ENCODE data around the gene RETREG3. TPM values are rescaled to one million over a fixed set of nuclear protein-coding genes. Genes with fewer than 3 reads are reported as not detected.

The RETREG3 gene
- total RNA-seq, 6 experiments from 2014 or later, result 31.0 to 49.4 (median 43.2) TPM

GRCh38 chr17:42536048-42536371 lies 73.2 kb downstream of the RETREG3 start, which contains the start of gene NAGLU:
Gene NAGLU (plus strand): TSS chr17:42536241. CDS start chr17:42536273, 32 bp downstream.
- Histone ChIP-seq H3K36me3 (peaks cover 0 to 11% (median 2%) of the 10 kb centered on the region in 4 donors), H3K27ac (peak within 1 kb of the TSS; percentile 89 to 100 (median 92)), H3K4me3 (peak within 1 kb of the TSS; percentile 44 to 69 (median 64)), H3K27me3 (no peaks in the 10 kb centered on the region), H3K4me1 (peaks cover 0 to 36% (median 17%) of the 10 kb centered on the region in 4 donors), H3K9me3 (no peaks in the 10 kb centered on the region)
- peak; percentile 73 to 84 (median 80) for ATAC-seq
- peak; percentile 98 to 99 (median 99) for DNase-seq
- TF ChIP-seq POLR2A (IDR thresholded peaks at IDR 0.05) (no peak), CTCF (IDR thresholded peaks at IDR 0.05) (no peak)
- intact Hi-C loops (cut with DNase I), result no loop called here
- whole genome bisulfite sequencing (ENCODE audit: insufficient coverage, low coverage, low lambda C conversion rate, missing lambda C conversion rate), result 0% methylated on average over 10 of the region's 40 CpGs

GRCh38 chr17:42535155-42536047 lies 73.8 kb downstream of the RETREG3 start:
- Histone ChIP-seq H3K4me3 (peak overlapping the region; percentile 44 to 69 (median 64)), H3K27ac (peak overlapping the region; percentile 89 to 100 (median 92)), H3K9me3 (no peaks in the 10 kb centered on the region), H3K27me3 (no peaks in the 10 kb centered on the region), H3K36me3 (peaks cover 0 to 11% (median 2%) of the 10 kb centered on the region in 4 donors), H3K4me1 (peaks cover 0 to 40% (median 18%) of the 10 kb centered on the region in 4 donors)
- ATAC-seq (no peak), DNase-seq (peak in 1 of 3 donors; percentile 52)
- intact Hi-C loops (cut with DNase I), result no loop called here
- no peak for TF ChIP-seq CTCF (IDR thresholded peaks at IDR 0.05)
- TF ChIP-seq POLR2A (IDR thresholded peaks at IDR 0.05), result no peak
- 26% methylated on average over 20 of the region's 26 CpGs for WGBS (ENCODE audit: insufficient coverage, low coverage, low lambda C conversion rate, missing lambda C conversion rate)

DNA sequence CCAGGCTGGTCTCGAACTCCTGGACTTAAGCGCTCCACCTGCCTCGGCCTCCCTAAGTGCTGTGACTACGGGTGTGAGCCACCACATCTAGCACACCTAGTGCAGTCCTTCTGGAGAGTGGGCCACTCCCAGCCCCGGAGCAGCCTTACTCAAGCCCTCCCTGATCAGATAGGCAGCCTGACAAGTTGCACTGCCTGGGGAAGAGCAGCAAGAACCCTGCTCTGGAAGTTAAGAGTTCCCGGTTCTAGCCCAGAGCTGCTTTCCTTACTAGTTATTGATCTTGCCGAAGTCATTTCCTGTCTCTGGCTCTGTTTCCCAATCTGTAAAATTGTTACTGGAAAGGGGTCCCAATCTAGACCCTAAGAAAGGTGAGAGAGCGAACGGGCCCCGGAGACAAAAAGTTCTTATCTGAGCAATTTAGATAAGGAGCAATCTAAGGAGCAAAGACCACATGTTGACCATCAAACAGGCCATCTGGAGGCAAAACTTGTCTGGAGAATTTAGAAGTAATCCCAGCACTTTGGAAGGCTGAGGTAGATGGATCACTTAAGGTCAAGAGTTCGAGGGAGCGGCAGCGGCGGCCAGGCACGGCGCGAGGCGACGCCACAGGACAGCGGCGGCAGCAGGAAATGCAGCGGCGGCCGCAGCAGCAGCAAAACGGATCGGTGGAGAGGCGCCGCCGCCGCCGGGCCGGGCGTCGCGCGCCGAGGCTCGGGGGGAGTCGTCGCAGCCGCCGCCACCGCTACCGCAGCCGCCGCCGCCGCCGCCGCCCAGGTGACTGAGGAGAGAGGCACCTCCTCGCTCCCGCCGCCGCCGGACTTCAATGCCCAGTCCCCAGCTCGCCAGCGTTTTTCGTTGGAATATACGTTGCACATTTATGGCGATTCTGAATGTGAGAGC lies 77.5 kb downstream of the RETREG3 start:
- peaks cover 0 to 61% (median 26%) of the 10 kb centered on the region in 4 donors for H3K4me1 ChIP-seq
- no peaks in the 10 kb centered on the region for H3K27me3 ChIP-seq
- ATAC-seq, result peak; percentile 13 to 34 (median 32)
- DNase-seq, result peak; percentile 75 to 82 (median 81)
- TF ChIP-seq POLR2A (IDR thresholded peaks at IDR 0.05), result peak; percentile 68
- peak; percentile 35 to 53 (median 46) for TF ChIP-seq CTCF (IDR thresholded peaks at IDR 0.05)
- H3K9me3 ChIP-seq, result no peaks in the 10 kb centered on the region
- H3K36me3 ChIP-seq, result no peaks in the 10 kb centered on the region
- H3K27ac ChIP-seq, result peak overlapping the region; percentile 83 to 89 (median 85)
- 22% methylated on average over 12 of the region's 60 CpGs for WGBS (ENCODE audit: insufficient coverage, low coverage, low lambda C conversion rate, missing lambda C conversion rate)
- intact Hi-C loops (cut with DNase I), result no loop called here
- H3K4me3 ChIP-seq, result peak overlapping the region; percentile 40 to 58 (median 53)

DNA sequence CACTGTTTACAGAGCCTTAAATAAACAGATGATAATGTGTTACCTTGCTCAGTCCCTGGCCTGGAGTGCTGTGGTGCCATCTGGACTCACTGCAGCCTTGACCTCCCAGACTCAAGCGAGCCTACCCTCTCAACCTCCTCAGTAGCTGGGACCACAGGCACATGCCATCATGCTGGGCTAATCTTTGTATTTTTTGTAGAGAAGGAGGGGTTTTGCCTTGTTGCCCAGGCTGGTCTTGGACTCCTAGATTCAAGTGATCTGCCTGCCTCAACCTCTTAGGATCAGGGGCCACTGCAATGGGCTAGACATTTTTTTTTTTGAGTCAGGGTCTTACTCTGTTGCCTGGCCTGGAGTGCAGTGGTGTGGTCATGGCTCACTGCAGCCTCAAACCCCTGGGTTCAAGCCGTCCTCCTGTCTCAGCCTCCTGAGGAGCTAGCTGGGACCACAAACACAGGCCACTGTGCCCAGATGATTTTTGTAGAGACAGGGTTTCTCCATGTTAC lies 78.2 kb downstream of the RETREG3 start:
- ATAC-seq, result peak; percentile 50 to 71 (median 65)

More for the DNA sequence above, 78.2 kb downstream of the RETREG3 start:
- Histone ChIP-seq H3K27ac (peak overlapping the region; percentile 83 to 89 (median 85)), H3K4me3 (no peak overlapping the region), H3K9me3 (no peaks in the 10 kb centered on the region), H3K4me1 (peaks cover 0 to 68% (median 26%) of the 10 kb centered on the region in 4 donors), H3K27me3 (no peaks in the 10 kb centered on the region), H3K36me3 (no peaks in the 10 kb centered on the region)
- WGBS (ENCODE audit: insufficient coverage, low coverage, low lambda C conversion rate, missing lambda C conversion rate), result 75% methylated on average over 2 of the region's 2 CpGs
- intact Hi-C loops (cut with DNase I), result no loop called here
- peak; percentile 70 to 86 (median 82) for DNase-seq
- no peak for TF ChIP-seq POLR2A (IDR thresholded peaks at IDR 0.05)
- TF ChIP-seq CTCF (IDR thresholded peaks at IDR 0.05), result no peak

Measured in right lobe of liver (tissue), 6 donors.